HUES64 (cell line): Measurements from ENCODE around the gene CMTR1.
A peak's percentile ranks its signal among the peaks of the same experiment; 100 is the strongest.

Experiments used
- H3K27ac ChIP-seq: 2 replicates; pipeline ENCODE4 v1.7.0; 2013; ENCODE audit warnings: low read depth, low read length, inconsistent platforms
- H3K27me3 ChIP-seq: 2 replicates; pipeline ENCODE4 v1.6.1; 2013; ENCODE audit warnings: mild to moderate bottlenecking, low read length; ENCODE audit not compliant: insufficient read depth
- H3K36me3 ChIP-seq: 2 replicates; pipeline ENCODE4 v1.6.1; 2013; ENCODE audit warnings: mild to moderate bottlenecking, low read length; ENCODE audit not compliant: insufficient read depth
- H3K4me1 ChIP-seq: 2 replicates; pipeline ENCODE4 v1.6.1; 2013; ENCODE audit warnings: mild to moderate bottlenecking, low read length, moderate library complexity; ENCODE audit not compliant: insufficient read depth
- H3K4me3 ChIP-seq: 2 replicates; pipeline ENCODE4 v1.5.1; 2013; ENCODE audit warnings: mild to moderate bottlenecking, low read length, moderate library complexity
- H3K9ac ChIP-seq: 2 replicates; pipeline ENCODE4 v1.6.1; 2013; ENCODE audit warnings: mild to moderate bottlenecking, low read depth, low read length
- H3K9me3 ChIP-seq: 2 replicates; pipeline ENCODE4 v1.6.1; 2013; ENCODE audit warnings: low read depth, low read length; ENCODE audit not compliant: insufficient read depth
- WGBS: fragments of 150-250, 120-280 bp; methylation state at CpG from one replicate; pipeline ENCODE4 v1.1.7; 2013; ENCODE audit warnings: missing lambda C conversion rate; 5-methylcytosine and 5-hydroxymethylcytosine counted together

Gene CMTR1

DNA sequence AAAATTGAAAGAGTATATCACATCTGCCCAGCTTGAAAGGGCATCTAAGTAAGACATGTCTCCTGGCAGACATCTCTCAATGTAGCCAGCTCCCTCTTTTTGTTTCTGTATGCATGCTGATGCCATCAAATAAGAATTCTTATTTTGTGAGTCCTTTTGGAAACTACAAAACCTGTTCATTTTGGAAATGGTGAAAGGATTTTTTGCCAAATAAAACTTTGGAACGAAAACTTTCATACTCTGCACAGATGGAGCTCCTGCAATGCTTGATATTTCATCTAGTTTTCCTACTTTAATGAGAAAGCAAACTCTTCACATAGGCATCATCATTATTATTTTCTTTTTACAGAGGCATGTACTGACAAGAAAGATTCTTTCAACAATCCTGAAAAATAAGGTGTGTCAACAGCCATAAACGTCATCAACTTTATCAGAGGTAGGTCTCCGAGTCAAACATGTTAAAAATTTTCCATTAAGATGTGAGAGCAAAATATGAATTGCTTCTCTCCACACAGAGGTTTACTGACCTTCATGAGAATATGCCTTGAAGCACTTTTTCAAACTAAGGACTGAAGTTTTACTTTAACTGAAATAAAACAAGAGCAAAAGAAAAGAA, 26.2 kb upstream of the CMTR1 start:
- no peaks in the 10 kb centered on the region for H3K27me3 ChIP-seq
- no peak overlapping the region for H3K9ac ChIP-seq
- H3K36me3 ChIP-seq: no peaks in the 10 kb centered on the region
- 86% methylated on average over 3 of the region's 3 CpGs for WGBS
- no peaks in the 10 kb centered on the region for H3K4me1 ChIP-seq
- no peak overlapping the region for H3K27ac ChIP-seq
- H3K9me3 ChIP-seq: no peaks in the 10 kb centered on the region
- H3K4me3 ChIP-seq: no peak overlapping the region

DNA sequence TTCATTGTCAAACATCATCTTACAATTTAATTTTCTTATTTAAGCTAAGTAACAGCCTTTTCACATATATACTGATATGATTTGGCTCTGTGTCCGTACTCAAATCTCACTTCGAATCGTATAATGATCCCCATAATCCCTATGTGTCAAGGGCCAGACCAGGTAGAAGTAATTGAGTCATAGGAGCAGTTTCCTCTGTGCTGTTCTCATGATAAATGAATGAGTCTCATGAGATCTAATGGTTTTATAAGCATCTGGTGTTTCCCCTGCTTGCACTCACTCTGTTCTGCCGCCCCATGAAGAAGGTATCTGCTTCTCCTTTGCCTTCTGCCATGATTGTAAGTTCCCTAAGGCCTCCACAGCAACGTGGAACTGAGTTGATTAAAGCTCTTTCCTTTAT, 25.1 kb upstream of the CMTR1 start:
- H3K27ac ChIP-seq: no peak overlapping the region
- H3K36me3 ChIP-seq: no peaks in the 10 kb centered on the region
- no peak overlapping the region for H3K9ac ChIP-seq
- no peaks in the 10 kb centered on the region for H3K4me1 ChIP-seq
- no peaks in the 10 kb centered on the region for H3K27me3 ChIP-seq
- 85% methylated on average over 5 of the region's 5 CpGs for WGBS
- H3K4me3 ChIP-seq: no peak overlapping the region
- H3K9me3 ChIP-seq: no peaks in the 10 kb centered on the region

DNA sequence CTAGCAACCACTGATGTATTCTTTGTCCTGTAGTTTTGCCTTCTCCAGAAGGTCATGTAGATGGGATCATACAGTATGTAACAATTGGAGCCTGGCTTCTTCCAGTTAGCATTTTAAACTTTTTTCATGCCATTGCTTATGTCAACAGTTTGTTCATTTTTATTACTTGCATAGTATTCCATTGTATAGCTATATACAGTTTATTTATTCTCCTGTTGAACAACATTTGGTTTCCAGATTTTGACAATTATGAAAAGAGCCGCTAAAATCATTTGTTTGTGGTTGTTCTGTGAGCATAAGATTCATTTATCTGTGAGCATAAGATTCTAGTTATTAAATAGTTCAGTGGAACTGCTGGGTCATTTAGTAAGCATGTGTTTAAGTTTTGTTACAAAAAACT, 23.5 kb upstream of the CMTR1 start:
- H3K36me3 ChIP-seq: no peaks in the 10 kb centered on the region
- WGBS: 89% methylated on average over 1 of the region's 1 CpG
- no peak overlapping the region for H3K4me3 ChIP-seq
- H3K9me3 ChIP-seq: no peaks in the 10 kb centered on the region
- no peak overlapping the region for H3K27ac ChIP-seq
- H3K9ac ChIP-seq: no peak overlapping the region
- no peaks in the 10 kb centered on the region for H3K4me1 ChIP-seq
- H3K27me3 ChIP-seq: no peaks in the 10 kb centered on the region

DNA sequence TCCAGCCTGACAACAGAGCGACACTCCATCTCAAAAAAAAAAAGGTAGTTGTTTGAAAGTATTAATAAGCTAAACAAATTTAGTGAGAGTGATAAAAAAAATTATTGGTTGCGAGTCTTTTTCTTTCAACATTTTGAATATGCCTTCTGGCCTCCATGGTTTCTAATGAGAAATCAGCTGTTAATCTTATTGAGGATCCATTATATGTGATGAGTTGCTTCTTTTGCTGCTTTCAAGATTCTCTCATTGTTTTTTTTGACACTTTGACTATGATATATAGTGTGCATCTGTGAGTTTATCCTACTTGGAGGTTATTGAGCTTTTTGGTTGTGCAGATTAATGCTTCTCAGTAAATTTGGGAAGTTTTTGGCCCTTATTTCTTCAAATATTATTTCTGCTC, 15.6 kb upstream of the CMTR1 start:
- Histone ChIP-seq H3K4me1 (no peaks in the 10 kb centered on the region), H3K4me3 (no peak overlapping the region), H3K9ac (no peak overlapping the region), H3K27ac (no peak overlapping the region), H3K27me3 (no peaks in the 10 kb centered on the region), H3K36me3 (no peaks in the 10 kb centered on the region), H3K9me3 (no peaks in the 10 kb centered on the region)
- 48% methylated on average over 2 of the region's 2 CpGs for WGBS

DNA sequence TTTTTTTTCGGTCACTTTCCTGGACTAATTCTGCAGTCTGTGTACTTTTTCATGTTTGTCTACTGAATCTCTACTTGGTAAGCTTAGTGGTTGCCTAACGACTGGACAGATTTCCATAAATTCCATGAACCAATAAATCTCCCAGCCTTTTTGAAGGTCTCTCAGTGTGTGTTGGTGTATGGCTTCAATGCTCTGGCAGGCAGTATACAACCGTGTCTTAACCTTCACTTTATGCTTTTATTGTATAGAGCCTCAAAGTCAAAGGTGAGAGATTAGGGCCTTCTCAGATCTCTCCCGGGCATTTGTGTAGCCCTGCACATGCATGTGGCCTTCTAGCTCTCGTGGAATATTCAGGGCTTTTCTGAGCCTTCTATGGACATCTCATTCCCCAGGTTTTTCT, 14.3 kb upstream of the CMTR1 start:
- Histone ChIP-seq H3K9me3 (no peaks in the 10 kb centered on the region), H3K36me3 (no peaks in the 10 kb centered on the region), H3K4me3 (no peak overlapping the region), H3K9ac (no peak overlapping the region), H3K27ac (no peak overlapping the region), H3K27me3 (no peaks in the 10 kb centered on the region), H3K4me1 (no peaks in the 10 kb centered on the region)
- 65% methylated on average over 4 of the region's 5 CpGs for WGBS

DNA sequence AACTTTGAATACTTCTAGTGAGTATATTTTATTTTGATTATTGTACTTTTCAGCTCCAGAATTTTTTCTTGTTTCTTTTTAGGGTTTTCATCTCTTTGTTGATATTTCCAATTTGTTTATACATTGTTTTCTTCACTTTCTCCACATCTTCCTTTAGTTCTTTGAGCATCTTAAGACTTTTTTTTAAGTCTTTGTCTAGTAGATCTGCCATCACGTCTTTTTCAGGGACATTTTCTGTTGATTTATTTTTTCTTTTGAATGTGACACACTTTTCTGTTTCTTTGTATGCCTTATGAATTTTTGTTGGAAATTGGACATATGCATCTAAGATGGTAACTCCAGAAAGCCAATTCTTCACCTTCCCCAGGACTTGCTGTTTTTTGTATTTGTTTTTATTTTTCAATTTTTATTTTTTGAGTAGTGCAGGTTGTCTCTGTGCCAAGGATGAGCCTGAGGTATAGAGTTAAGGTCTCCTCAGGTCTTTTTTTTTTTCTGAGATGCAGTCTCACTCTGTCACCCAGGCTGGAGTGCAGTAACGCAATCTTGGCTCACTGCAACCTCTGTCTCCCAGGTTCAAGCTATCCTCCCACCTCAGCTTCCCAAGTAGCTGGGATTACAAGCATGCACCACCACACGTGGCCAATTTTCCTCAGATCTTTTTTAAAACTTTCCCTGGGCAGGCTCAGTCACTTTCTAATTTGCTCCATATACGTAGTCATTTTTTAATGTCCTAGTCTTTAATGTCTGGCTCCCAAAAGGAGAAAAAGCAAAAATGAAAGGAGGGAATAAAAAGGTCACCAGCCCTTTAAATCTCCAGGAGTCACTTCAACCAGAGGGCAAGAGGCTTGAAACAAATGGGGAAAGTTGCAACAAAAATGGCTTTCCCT, 6.7 kb upstream of the CMTR1 start:
- H3K4me3 ChIP-seq: no peak overlapping the region
- no peaks in the 10 kb centered on the region for H3K36me3 ChIP-seq
- WGBS: 86% methylated on average over 4 of the region's 4 CpGs
- no peak overlapping the region for H3K27ac ChIP-seq
- H3K27me3 ChIP-seq: no peaks in the 10 kb centered on the region
- no peak overlapping the region for H3K9ac ChIP-seq
- no peaks in the 10 kb centered on the region for H3K4me1 ChIP-seq
- H3K9me3 ChIP-seq: peaks cover 6% of the 10 kb centered on the region; the same call in 1 of the 2 replicates

DNA sequence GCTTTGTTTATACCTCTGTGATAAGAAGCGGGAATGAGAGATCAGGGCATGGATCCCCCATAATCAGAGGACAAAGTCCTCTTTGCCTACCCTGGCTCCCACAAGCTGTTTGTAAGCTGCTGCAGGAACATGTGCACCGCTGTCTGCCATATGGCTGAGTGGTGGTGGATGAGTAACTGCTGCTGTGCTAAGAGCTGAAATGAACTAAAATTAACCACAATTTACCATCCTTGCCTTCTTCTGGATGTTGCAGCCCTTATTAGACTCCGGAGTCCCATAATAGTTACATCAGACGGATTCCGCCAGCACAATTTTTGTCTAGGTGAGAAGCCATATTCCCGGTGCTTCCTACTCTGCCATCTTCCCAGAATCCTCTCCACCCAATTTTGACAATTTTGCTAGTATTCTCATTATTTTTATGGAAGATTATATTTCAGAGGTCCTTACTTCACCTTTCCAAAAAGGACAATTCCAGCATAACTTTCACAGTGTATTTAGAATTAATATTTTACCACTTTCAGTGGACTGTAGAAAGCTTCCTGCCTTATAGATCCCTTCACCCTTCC, 6.0 kb upstream of the CMTR1 start:
- Histone ChIP-seq H3K27me3 (no peaks in the 10 kb centered on the region), H3K4me3 (no peak overlapping the region), H3K9me3 (peaks cover 6% of the 10 kb centered on the region; the same call in 1 of the 2 replicates), H3K9ac (no peak overlapping the region), H3K4me1 (no peaks in the 10 kb centered on the region), H3K36me3 (no peaks in the 10 kb centered on the region), H3K27ac (no peak overlapping the region)
- WGBS: 92% methylated on average over 6 of the region's 6 CpGs

DNA sequence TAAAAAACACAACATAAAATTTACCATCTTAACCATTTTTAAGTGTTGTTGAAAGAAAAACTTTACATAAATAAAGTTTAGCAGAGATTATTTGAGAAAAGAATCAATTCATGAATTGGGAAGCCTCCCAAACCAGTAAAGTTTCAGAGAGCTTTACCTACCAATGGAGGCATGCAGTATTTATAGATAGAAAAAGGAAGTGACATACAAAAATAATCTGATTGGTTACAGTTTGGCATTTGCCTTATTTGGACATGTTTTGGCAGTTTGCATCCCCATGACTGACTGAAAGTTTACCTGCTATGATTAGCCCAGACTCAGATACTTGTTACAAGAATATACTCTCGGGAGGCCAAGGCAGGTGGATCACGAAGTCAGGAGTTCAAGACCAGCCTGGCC, 3.7 kb upstream of the CMTR1 start:
- Histone ChIP-seq H3K9ac (no peak overlapping the region), H3K4me3 (no peak overlapping the region), H3K27me3 (no peaks in the 10 kb centered on the region), H3K27ac (no peak overlapping the region), H3K9me3 (peaks cover 6% of the 10 kb centered on the region; the same call in 1 of the 2 replicates), H3K4me1 (peaks cover 6% of the 10 kb centered on the region; the same call in 1 of the 2 replicates), H3K36me3 (no peaks in the 10 kb centered on the region)
- 86% methylated on average over 2 of the region's 2 CpGs for WGBS

DNA sequence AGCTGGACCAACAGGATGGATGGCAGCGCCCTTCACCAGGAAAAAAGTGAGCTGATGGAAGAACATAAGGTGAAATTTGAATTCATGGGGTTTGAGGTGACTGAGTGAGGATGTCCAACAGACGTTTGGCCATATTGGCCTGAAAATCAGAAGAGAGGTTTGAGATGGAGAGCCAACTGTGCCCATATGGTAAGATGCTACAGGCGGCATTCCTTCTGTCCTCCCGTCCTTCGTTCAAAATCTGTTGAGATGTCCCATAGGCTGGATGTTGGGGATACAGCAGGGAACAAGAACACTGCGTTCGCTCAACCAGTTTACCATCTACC, 468 bp upstream of the CMTR1 start:
- no peaks in the 10 kb centered on the region for H3K27me3 ChIP-seq
- H3K27ac ChIP-seq: peak overlapping the region; percentile 44
- H3K4me1 ChIP-seq: peaks cover 6% of the 10 kb centered on the region; the same call in 1 of the 2 replicates
- WGBS: 29% methylated on average over 7 of the region's 7 CpGs
- no peaks in the 10 kb centered on the region for H3K9me3 ChIP-seq
- H3K9ac ChIP-seq: peak overlapping the region; percentile 78
- peak overlapping the region; percentile 85 for H3K4me3 ChIP-seq
- peaks cover 17% of the 10 kb centered on the region for H3K36me3 ChIP-seq

DNA sequence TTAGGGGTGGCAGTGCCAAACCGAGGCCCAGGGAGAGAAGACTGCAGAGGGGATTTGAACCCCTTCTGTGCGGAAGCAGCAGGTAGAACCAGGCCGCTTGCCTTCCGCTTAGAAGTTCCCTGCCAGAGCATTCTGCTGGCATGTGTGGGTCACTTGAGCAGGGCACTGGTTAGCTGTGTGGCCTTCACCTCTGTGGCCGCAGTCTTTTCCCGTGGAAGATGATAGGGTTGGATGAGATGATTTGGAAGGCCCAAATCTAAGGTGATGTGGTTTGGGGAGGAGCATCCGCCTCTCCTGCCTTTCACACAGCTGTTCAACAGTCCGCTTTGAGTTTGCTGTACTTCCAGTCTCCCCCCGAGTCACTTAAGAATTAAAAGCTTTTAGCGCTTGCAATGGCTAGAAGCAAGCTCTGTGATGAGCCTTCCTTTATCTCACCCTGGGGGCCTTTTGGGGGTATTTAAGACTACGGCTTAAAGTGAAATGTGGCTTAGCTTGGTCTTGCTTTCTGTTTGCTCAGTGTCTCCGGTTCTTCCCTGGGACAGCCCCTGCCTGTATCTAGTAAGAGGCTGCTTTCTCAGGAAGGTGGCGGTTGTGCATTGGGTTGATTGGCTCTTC, 743 bp downstream of the CMTR1 start:
- Histone ChIP-seq H3K36me3 (peaks cover 27% of the 10 kb centered on the region), H3K4me1 (peaks cover 6% of the 10 kb centered on the region; the same call in 1 of the 2 replicates), H3K9me3 (no peaks in the 10 kb centered on the region), H3K27ac (0 out of 2 replicates have a peak overlapping the region, but pooled peaks have one; percentile 26), H3K27me3 (no peaks in the 10 kb centered on the region), H3K4me3 (peak overlapping the region; percentile 85), H3K9ac (peak overlapping the region; percentile 78)
- WGBS: 37% methylated on average over 13 of the region's 13 CpGs

DNA sequence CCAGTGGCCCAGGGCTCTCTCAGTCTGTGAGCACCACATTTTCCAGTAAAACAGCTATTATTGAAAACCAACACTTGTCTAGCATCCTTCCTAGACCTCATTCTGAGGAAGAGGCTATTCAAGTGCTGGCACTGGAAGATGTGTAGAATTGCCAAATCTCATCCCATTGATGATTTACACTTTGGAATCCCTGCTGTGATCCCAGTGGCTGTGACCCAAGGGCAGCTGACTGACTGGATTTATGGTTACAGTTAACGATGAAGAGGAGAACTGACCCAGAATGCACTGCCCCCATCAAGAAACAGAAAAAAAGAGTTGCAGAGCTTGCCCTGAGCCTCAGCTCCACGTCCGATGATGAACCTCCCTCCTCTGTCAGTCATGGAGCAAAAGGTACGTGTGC, 2.4 kb downstream of the CMTR1 start:
- Histone ChIP-seq H3K27me3 (no peaks in the 10 kb centered on the region), H3K9ac (no peak overlapping the region), H3K4me1 (peaks cover 6% of the 10 kb centered on the region; the same call in 1 of the 2 replicates), H3K9me3 (no peaks in the 10 kb centered on the region), H3K27ac (no peak overlapping the region), H3K36me3 (peaks cover 30% of the 10 kb centered on the region), H3K4me3 (no peak overlapping the region)
- 94% methylated on average over 4 of the region's 4 CpGs for WGBS
